Mucosa of descending colon (tissue), 3 donors: ENCODE results near the gene GNAI1. TPM values are rescaled to one million over a fixed set of nuclear protein-coding genes. Genes with fewer than 3 reads are reported as not detected.

Experiments used
- ATAC-seq: fragments of 200-7000 bp; cut with Tn5 transposase; one replicate; pipeline ENCODE4 v1.9.1; 2020; ENCODE audit warnings: mild to moderate bottlenecking, moderate library complexity
- DNase-seq, 3 donors: peaks; one replicate each; pipeline ENCODE4 v3.0.0-alpha.2; 2020
- H3K36me3 ChIP-seq: fragments of 200-600 bp; one replicate; pipeline ENCODE4 v1.8.0; 2021; ENCODE audit warnings: low read depth, mild to moderate bottlenecking
- H3K4me1 ChIP-seq: fragments of 200-600 bp; one replicate; pipeline ENCODE4 v1.8.0; 2021; ENCODE audit warnings: low read depth, mild to moderate bottlenecking
- H3K4me3 ChIP-seq: fragments of 200-600 bp; one replicate; pipeline ENCODE4 v1.8.0; 2021; ENCODE audit warnings: mild to moderate bottlenecking
- H3K9me3 ChIP-seq: fragments of 200-600 bp; one replicate; pipeline ENCODE4 v1.8.0; 2021; ENCODE audit warnings: mild to moderate bottlenecking
- CTCF ChIP-seq: fragments of 200-600 bp; IDR thresholded peaks from one replicate; pipeline ENCODE4 v1.8.0; 2022; ENCODE audit warnings: antibody characterized with exemption, mild to moderate bottlenecking
- intact Hi-C, 2 donors: fragments of 100-400 bp; cut with DNase I in 1 of 2; cut with micrococcal nuclease in 1 of 2; formaldehyde crosslinking; loops; one replicate each; pipeline versions ENCODE4 v1.11.0 to v1.11.1; 2022; cut with DNase I, micrococcal nuclease
- total RNA-seq, 3 donors: library from RNA; stranded (reverse); fragmentation: NEBNext Ultra II Directional in 2 of 3; extraction: Animal tissue kit (Norgen Biotek cat#: 25700) in 2 of 3; gene quantifications; one replicate each; pipeline versions ENCODE4 v1.2.1 to v1.2.4, GENCODE V29; 2021 to 2023
- donor health status: DM: no; HTN: no; CAD: no; lungs with moderate emphysema.
- donor health status: DM: no; HTN: no; CAD: no.
- donor health status: DM: no; HTN: yes; CAD: no.

GNAI1 gene
- total RNA-seq, 3 donors from 2014 or later = 18.1 to 59.3 (median 23.1) TPM

- ATAC-seq = no peak
- H3K4me1 ChIP-seq = no peaks in the 10 kb centered on the region
- intact Hi-C loops = no loop called here
- H3K4me3 ChIP-seq = no peak overlapping the region
- no peak for DNase-seq
- no peaks in the 10 kb centered on the region for H3K9me3 ChIP-seq
- no peaks in the 10 kb centered on the region for H3K36me3 ChIP-seq
- TF ChIP-seq CTCF = no peak
These were observed 52.6 kb downstream of the GNAI1 start for GRCh38 chr7:80187279-80187678.

GRCh38 chr7:80187727-80188126, 53.1 kb downstream of the GNAI1 start:
- Histone ChIP-seq H3K4me3 (no peak overlapping the region), H3K4me1 (no peaks in the 10 kb centered on the region), H3K36me3 (no peaks in the 10 kb centered on the region), H3K9me3 (no peaks in the 10 kb centered on the region)
- intact Hi-C loops = no loop called here
- ATAC-seq (no peak), DNase-seq (no peak)
- no peak for TF ChIP-seq CTCF

GRCh38 chr7:80189638-80190037, 55.0 kb downstream of the GNAI1 start:
- Histone ChIP-seq H3K4me3 (no peak overlapping the region), H3K9me3 (no peaks in the 10 kb centered on the region), H3K4me1 (no peaks in the 10 kb centered on the region), H3K36me3 (no peaks in the 10 kb centered on the region)
- TF ChIP-seq CTCF = no peak
- DNase-seq (no peak), ATAC-seq (no peak)
- intact Hi-C loops = no loop called here

GRCh38 chr7:80197627-80198026, 63.0 kb downstream of the GNAI1 start:
- DNase-seq (no peak), ATAC-seq (no peak)
- H3K9me3 ChIP-seq = no peaks in the 10 kb centered on the region
- TF ChIP-seq CTCF = no peak
- H3K4me3 ChIP-seq = no peak overlapping the region
- no peaks in the 10 kb centered on the region for H3K4me1 ChIP-seq
- no peaks in the 10 kb centered on the region for H3K36me3 ChIP-seq
- intact Hi-C loops = no loop called here

GRCh38 chr7:80199051-80199450, 64.4 kb downstream of the GNAI1 start:
- Histone ChIP-seq H3K36me3 (no peaks in the 10 kb centered on the region), H3K4me1 (no peaks in the 10 kb centered on the region), H3K4me3 (no peak overlapping the region), H3K9me3 (no peaks in the 10 kb centered on the region)
- intact Hi-C loops = no loop called here
- ATAC-seq (no peak), DNase-seq (no peak)
- no peak for TF ChIP-seq CTCF

- Histone ChIP-seq H3K4me1 (no peaks in the 10 kb centered on the region), H3K9me3 (no peaks in the 10 kb centered on the region), H3K4me3 (no peak overlapping the region), H3K36me3 (no peaks in the 10 kb centered on the region)
- TF ChIP-seq CTCF = no peak
- ATAC-seq (no peak), DNase-seq (no peak)
- intact Hi-C loops = no loop called here
These were observed 69.8 kb downstream of the GNAI1 start for GRCh38 chr7:80204454-80204853.
